Lung (tissue), 13 donors: ENCODE results near the gene PSPH. TPM values are rescaled to one million over a fixed set of nuclear protein-coding genes. Genes with fewer than 3 reads are reported as not detected.

Source experiments
- ATAC-seq: fragments of 200-7000 bp; cut with Tn5 transposase; one replicate; pipeline ENCODE4 v1.9.1; 2020; ENCODE audit warnings: moderate number of reproducible peaks; ENCODE audit not compliant: insufficient read depth, low FRiP score
- DNase-seq, 3 donors: peaks; one replicate each; pipeline ENCODE4 v3.0.0-alpha.2; 2013 to 2017
- H3K27ac ChIP-seq, 2 donors: one replicate each; pipeline ENCODE4 v1.5.1; 2013; ENCODE audit warnings: mild to moderate bottlenecking in 2 of 2, moderate library complexity in 2 of 2, control low read depth in 1 of 2, inconsistent platforms in 1 of 2, low read depth in 1 of 2, low read length in 1 of 2
- H3K27me3 ChIP-seq, 3 donors: one replicate each; pipeline ENCODE4 v1.5.1; 2013; ENCODE audit warnings: low read length in 2 of 3; ENCODE audit not compliant: control insufficient read depth in 3 of 3, insufficient read depth in 3 of 3
- H3K36me3 ChIP-seq, 4 donors: one replicate each; pipeline ENCODE4 v1.5.1; 2013; ENCODE audit warnings: low read length in 4 of 4, mild to moderate bottlenecking in 1 of 4, moderate library complexity in 1 of 4; ENCODE audit not compliant: control insufficient read depth in 4 of 4, insufficient read depth in 4 of 4
- H3K4me1 ChIP-seq, 5 donors: one replicate each; pipeline ENCODE4 v1.5.1; 2013; ENCODE audit warnings: low read length in 5 of 5, mild to moderate bottlenecking in 2 of 5, moderate library complexity in 1 of 5; ENCODE audit not compliant: control insufficient read depth in 5 of 5, insufficient read depth in 5 of 5
- H3K4me3 ChIP-seq: one replicate; pipeline ENCODE4 v1.5.1; 2013; ENCODE audit warnings: mild to moderate bottlenecking, control low read depth, moderate library complexity
- H3K9ac ChIP-seq, 2 donors: one replicate each; pipeline ENCODE4 v1.5.1; 2013; ENCODE audit warnings: low read length in 2 of 2, control low read depth in 1 of 2; ENCODE audit not compliant: insufficient read depth in 1 of 2
- H3K9me3 ChIP-seq, 4 donors: one replicate each; pipeline ENCODE4 v1.5.1; 2013; ENCODE audit warnings: low read length in 3 of 4, mild to moderate bottlenecking in 1 of 4, moderate library complexity in 1 of 4; ENCODE audit not compliant: control insufficient read depth in 4 of 4, insufficient read depth in 3 of 4
- WGBS, 2 donors: extraction: QIAGEN DNeasy Blood & Tissue Kit; methylation state at CpG; one replicate each; pipeline ENCODE4 v1.1.7; 2013; 5-methylcytosine and 5-hydroxymethylcytosine counted together
- polyA plus RNA-seq, 2 donors: library from polyadenylated mRNA; stranded (reverse); fragments of 200-250 nt; gene quantifications; one replicate each; pipeline ENCODE4 v1.2.1, GENCODE V29; 2013
- small RNA-seq: library from RNA; depleted of rRNA; stranded (forward); fragments of <200 nt; gene quantifications from one replicate; pipeline ENCODE3, GENCODE V24; 2014; ENCODE audit warnings: low replicate concordance
- total RNA-seq, 2 donors: library from RNA; depleted of rRNA in 1 of 2; stranded (reverse); fragments of >200 nt in 1 of 2; gene quantifications; one replicate each; pipeline ENCODE4 v1.2.1, GENCODE V29; 2014 to 2021
- TF ChIP-seq, protein P1 (sequence below): IDR thresholded peaks from 2 replicates; pipeline ENCODE4 v1.5.1; 2012; ENCODE audit warnings: mild to moderate bottlenecking; ENCODE audit errors: control extremely low read depth, extremely low read depth
- donor health status: control.
- donor health status: control.
- donor health status: Bipolar disorder and iron deficiency.
- donor health status: healthy.
- donor health status: DM: yes; HTN: yes; CAD: no.

PSPH gene
- total and polyA plus RNA-seq, 4 donors, result 5.9 to 18.5 (median 12.3) TPM

DNA sequence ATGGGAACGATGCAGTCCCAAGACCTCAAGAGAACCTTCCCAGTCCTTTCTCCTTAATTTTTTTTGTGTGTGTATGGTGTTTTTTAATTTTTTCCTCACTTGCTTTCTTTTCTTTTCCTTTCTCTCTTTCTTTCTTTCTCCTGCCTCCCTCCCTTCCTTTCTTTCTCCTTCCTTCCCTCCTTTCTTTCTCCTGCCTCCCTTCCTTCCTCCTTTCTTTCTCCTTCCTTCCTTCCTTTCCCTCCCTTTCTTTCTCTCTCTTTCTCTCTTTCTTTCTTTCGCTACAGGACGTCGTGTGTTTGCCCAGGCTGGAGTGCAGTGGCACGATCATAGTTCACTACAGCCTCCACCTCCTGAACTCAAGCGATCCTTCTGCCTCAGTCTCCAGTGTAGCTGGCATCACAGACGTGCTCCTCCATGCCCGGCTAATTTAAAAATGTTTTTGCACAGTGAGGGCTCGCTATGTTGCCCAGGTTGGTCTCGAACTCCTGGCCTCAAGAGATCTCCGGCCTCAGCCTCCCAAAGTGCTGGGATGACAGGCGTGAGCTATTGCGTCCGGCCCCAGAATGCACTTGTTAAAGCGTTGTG is 87.6 kb downstream of the PSPH start:
- DNase-seq (no peak), ATAC-seq (no peak)
- peak overlapping the region; percentile 72 to 97 for H3K27ac ChIP-seq
- WGBS, 2 donors, result 76 to 82% methylated on average over 15 of the region's 15 CpGs
- no peak overlapping the region for H3K9ac ChIP-seq
- peaks cover 0 to 9% (median 4%) of the 10 kb centered on the region in 4 donors for H3K36me3 ChIP-seq
- TF ChIP-seq, protein P1, sequence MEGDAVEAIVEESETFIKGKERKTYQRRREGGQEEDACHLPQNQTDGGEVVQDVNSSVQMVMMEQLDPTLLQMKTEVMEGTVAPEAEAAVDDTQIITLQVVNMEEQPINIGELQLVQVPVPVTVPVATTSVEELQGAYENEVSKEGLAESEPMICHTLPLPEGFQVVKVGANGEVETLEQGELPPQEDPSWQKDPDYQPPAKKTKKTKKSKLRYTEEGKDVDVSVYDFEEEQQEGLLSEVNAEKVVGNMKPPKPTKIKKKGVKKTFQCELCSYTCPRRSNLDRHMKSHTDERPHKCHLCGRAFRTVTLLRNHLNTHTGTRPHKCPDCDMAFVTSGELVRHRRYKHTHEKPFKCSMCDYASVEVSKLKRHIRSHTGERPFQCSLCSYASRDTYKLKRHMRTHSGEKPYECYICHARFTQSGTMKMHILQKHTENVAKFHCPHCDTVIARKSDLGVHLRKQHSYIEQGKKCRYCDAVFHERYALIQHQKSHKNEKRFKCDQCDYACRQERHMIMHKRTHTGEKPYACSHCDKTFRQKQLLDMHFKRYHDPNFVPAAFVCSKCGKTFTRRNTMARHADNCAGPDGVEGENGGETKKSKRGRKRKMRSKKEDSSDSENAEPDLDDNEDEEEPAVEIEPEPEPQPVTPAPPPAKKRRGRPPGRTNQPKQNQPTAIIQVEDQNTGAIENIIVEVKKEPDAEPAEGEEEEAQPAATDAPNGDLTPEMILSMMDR, result no peak
- peak overlapping the region; percentile 58 for H3K4me3 ChIP-seq
- H3K9me3 ChIP-seq, result no peaks in the 10 kb centered on the region
- H3K27me3 ChIP-seq, result no peaks in the 10 kb centered on the region
- peaks cover 4 to 7% (median 6%) of the 10 kb centered on the region in 5 donors for H3K4me1 ChIP-seq

- H3K4me3 ChIP-seq, result no peak overlapping the region
- H3K4me1 ChIP-seq, result peaks cover 2 to 7% (median 4%) of the 10 kb centered on the region in 5 donors
- H3K27ac ChIP-seq, result no peak overlapping the region
- H3K9me3 ChIP-seq, result no peaks in the 10 kb centered on the region
- H3K9ac ChIP-seq, result no peak overlapping the region
- H3K36me3 ChIP-seq, result peaks cover 0 to 4% (median 2%) of the 10 kb centered on the region in 4 donors
- no peaks in the 10 kb centered on the region for H3K27me3 ChIP-seq
- no peak for DNase-seq
- no peak for ATAC-seq
- TF ChIP-seq, protein P1, result no peak
- WGBS, 2 donors, result 81 to 85% methylated on average over 3 of the region's 3 CpGs
Measured at GRCh38 chr7:55962014-55962413, 89.2 kb downstream of the PSPH start.

Small RNAs within 50 kb of the gene (small RNA-seq; reads per million reads assigned to genes)
- gene SNORA15 (not detected), gene SNORA22B (not detected)

Other genes starting within 250 kb of the PSPH start
- not detected for gene SEPTIN14, start 188.7 kb downstream of the PSPH start, total RNA-seq
- not detected for gene SEPTIN14, start 188.7 kb downstream of the PSPH start, polyA plus RNA-seq
- 10 to 100 TPM in 1 of 2 donors, 1 to 10 TPM in 1; 3.5 to 14.9 TPM for gene ZNF713, start 164.0 kb downstream of the PSPH start, total RNA-seq
- gene ZNF713, start 164.0 kb downstream of the PSPH start, polyA plus RNA-seq, result 1 to 10 TPM; 1.0 to 1.8 TPM
- gene MRPS17, start 99.6 kb downstream of the PSPH start, total RNA-seq, result 10 to 100 TPM in 1 of 2 donors, 1 to 10 TPM in 1; 6.4 to 12.7 TPM
- gene MRPS17, start 99.6 kb downstream of the PSPH start, polyA plus RNA-seq, result 10 to 100 TPM; 12.4 to 14.8 TPM
- 10 to 100 TPM; 60.1 to 65.2 TPM for gene NIPSNAP2, start 86.9 kb downstream of the PSPH start, total RNA-seq
- 10 to 100 TPM; 37.2 to 42.1 TPM for gene NIPSNAP2, start 86.9 kb downstream of the PSPH start, polyA plus RNA-seq
- gene CCT6A, start 321 bp upstream of the PSPH start, total RNA-seq, result 10 to 100 TPM; 88.1 to 92.9 TPM
- gene CCT6A, start 321 bp upstream of the PSPH start, polyA plus RNA-seq, result 100 to 1,000 TPM; 115 to 196 TPM
- gene SUMF2, start 12.8 kb upstream of the PSPH start, total RNA-seq, result 100 to 1,000 TPM; 115 to 141 TPM
- gene SUMF2, start 12.8 kb upstream of the PSPH start, polyA plus RNA-seq, result 100 to 1,000 TPM in 1 of 2 donors, 10 to 100 TPM in 1; 92.1 to 147 TPM
- 1 to 10 TPM; 1.6 to 1.8 TPM for gene PHKG1, start 41.5 kb upstream of the PSPH start, total RNA-seq
- 1 to 10 TPM in 1 of 2 donors, under 1 TPM in 1; 0.71 to 1.0 TPM for gene PHKG1, start 41.5 kb upstream of the PSPH start, polyA plus RNA-seq
- gene CHCHD2, start 55.0 kb upstream of the PSPH start, total RNA-seq, result 100 to 1,000 TPM; 179 to 301 TPM
- gene CHCHD2, start 55.0 kb upstream of the PSPH start, polyA plus RNA-seq, result 100 to 1,000 TPM; 275 to 617 TPM
- gene NUPR2, start 65.0 kb upstream of the PSPH start, total RNA-seq, result 1 to 10 TPM in 1 of 2 donors, under 1 TPM in 1; 0.88 to 3.0 TPM
- 1 to 10 TPM; 1.6 to 2.2 TPM for gene NUPR2, start 65.0 kb upstream of the PSPH start, polyA plus RNA-seq